HL-60 (cell line): Measurements from ENCODE around the gene TSPAN18.

Experiments
- DNase-seq, 2 experiments: peaks; one replicate each; pipeline ENCODE4 v3.0.0-alpha.2; 2010 to 2020; ENCODE audit warnings: low read depth in 1 of 2, low spot score in 1 of 2
- H3K27ac ChIP-seq: fragments of 250-450 bp; sonication (Bioruptor Pico); replicated peaks from 2 replicates; pipeline ENCODE4 v1.5.1; 2020; ENCODE audit warnings: mild to moderate bottlenecking, moderate library complexity
- H3K27me3 ChIP-seq: fragments of 250-450 bp; sonication (Bioruptor Pico); 2 replicates; pipeline ENCODE4 v1.5.1; 2021; ENCODE audit warnings: mild to moderate bottlenecking, moderate library complexity; ENCODE audit not compliant: insufficient read depth, poor library complexity, severe bottlenecking
- H3K4me3 ChIP-seq: replicated peaks from 2 replicates; pipeline ENCODE4 v1.5.1; 2011; ENCODE audit warnings: mild to moderate bottlenecking, control low read depth, low read length; ENCODE audit not compliant: insufficient read depth
- GABPA ChIP-seq: IDR thresholded peaks from 2 replicates; pipeline ENCODE4 v1.6.1; 2012; ENCODE audit warnings: low read depth
- POLR2AphosphoS5 ChIP-seq: IDR thresholded peaks from 2 replicates; pipeline ENCODE4 v1.6.1; 2012; ENCODE audit warnings: low read depth
- SPI1 ChIP-seq: IDR thresholded peaks from 2 replicates; pipeline ENCODE4 v1.6.1; 2012; ENCODE audit warnings: low read depth, mild to moderate bottlenecking, borderline replicate concordance
- TF ChIP-seq, protein P1 (sequence below): IDR thresholded peaks from one replicate; pipeline ENCODE4 v1.5.1; 2011; ENCODE audit warnings: low read length, control low read depth, inconsistent platforms; ENCODE audit not compliant: insufficient read depth
- TF ChIP-seq, protein P2 (sequence below): IDR thresholded peaks from 2 replicates; pipeline ENCODE4 v1.6.1; 2012; ENCODE audit warnings: low read depth; ENCODE audit not compliant: insufficient replicate concordance

TSPAN18 gene

DNA sequence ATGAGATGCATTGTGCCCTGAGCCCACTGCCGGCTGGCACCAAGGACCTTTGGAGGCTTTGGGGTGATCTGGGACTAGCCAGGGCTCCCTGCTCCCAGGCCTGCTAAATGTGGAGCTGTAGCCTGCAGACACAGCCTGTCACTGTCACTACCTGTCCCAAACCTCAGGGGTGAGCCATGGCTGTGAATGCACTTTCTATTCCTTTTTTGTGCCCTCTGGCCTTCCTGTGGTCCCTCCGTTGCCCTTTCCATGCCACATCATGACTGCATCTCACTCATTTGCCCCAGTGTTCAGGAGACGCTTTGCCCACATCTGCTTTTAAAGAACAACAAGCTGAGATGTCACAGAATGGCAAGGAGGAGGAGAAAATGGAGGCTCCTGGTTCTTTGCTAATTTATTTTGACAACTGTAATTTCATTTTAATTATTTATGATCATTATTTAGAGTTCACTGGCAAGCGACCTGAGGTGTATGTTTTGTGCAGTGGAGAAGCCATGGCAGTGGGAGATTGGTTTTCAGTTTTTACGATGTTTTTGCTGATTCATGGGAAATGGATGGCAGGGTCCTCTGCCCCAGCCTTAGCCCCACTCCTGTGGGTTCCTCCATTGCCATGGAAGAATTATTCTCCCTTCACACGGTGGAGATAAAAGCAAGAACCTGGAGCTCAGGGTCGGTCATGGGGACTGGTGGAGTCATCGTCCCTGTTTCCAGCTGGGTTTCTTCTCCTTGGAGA is 69.2 kb downstream of the TSPAN18 start:
- Histone ChIP-seq H3K27me3 (no peaks in the 10 kb centered on the region), H3K4me3 (no peak overlapping the region), H3K27ac (no peak overlapping the region)
- no peak for DNase-seq
- TF ChIP-seq GABPA (no peak), POLR2AphosphoS5 (no peak), SPI1 (no peak)
- TF ChIP-seq, protein P1, sequence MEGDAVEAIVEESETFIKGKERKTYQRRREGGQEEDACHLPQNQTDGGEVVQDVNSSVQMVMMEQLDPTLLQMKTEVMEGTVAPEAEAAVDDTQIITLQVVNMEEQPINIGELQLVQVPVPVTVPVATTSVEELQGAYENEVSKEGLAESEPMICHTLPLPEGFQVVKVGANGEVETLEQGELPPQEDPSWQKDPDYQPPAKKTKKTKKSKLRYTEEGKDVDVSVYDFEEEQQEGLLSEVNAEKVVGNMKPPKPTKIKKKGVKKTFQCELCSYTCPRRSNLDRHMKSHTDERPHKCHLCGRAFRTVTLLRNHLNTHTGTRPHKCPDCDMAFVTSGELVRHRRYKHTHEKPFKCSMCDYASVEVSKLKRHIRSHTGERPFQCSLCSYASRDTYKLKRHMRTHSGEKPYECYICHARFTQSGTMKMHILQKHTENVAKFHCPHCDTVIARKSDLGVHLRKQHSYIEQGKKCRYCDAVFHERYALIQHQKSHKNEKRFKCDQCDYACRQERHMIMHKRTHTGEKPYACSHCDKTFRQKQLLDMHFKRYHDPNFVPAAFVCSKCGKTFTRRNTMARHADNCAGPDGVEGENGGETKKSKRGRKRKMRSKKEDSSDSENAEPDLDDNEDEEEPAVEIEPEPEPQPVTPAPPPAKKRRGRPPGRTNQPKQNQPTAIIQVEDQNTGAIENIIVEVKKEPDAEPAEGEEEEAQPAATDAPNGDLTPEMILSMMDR, result no peak
- TF ChIP-seq, protein P2, sequence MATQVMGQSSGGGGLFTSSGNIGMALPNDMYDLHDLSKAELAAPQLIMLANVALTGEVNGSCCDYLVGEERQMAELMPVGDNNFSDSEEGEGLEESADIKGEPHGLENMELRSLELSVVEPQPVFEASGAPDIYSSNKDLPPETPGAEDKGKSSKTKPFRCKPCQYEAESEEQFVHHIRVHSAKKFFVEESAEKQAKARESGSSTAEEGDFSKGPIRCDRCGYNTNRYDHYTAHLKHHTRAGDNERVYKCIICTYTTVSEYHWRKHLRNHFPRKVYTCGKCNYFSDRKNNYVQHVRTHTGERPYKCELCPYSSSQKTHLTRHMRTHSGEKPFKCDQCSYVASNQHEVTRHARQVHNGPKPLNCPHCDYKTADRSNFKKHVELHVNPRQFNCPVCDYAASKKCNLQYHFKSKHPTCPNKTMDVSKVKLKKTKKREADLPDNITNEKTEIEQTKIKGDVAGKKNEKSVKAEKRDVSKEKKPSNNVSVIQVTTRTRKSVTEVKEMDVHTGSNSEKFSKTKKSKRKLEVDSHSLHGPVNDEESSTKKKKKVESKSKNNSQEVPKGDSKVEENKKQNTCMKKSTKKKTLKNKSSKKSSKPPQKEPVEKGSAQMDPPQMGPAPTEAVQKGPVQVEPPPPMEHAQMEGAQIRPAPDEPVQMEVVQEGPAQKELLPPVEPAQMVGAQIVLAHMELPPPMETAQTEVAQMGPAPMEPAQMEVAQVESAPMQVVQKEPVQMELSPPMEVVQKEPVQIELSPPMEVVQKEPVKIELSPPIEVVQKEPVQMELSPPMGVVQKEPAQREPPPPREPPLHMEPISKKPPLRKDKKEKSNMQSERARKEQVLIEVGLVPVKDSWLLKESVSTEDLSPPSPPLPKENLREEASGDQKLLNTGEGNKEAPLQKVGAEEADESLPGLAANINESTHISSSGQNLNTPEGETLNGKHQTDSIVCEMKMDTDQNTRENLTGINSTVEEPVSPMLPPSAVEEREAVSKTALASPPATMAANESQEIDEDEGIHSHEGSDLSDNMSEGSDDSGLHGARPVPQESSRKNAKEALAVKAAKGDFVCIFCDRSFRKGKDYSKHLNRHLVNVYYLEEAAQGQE, result no peak

DNA sequence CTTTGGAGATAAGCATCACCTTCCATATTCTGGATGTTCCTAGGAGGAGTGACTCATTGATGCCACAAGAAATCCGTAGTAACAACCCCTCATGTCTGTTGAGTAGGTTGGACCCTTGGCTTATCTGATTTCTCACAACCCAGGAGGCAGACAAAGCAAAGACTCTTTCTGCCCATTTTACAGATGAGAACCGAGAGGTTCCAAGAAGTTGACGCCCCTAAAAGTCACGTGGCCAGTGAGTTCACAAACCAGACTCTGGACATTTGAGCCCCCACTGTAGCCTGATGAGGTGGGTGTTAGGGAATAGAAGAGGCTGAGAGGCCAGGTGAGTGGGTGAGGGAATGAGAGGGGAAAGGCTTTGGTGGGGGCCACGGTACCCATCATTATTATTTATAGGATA is 70.3 kb downstream of the TSPAN18 start:
- DNase-seq, result no peak
- Histone ChIP-seq H3K27ac (no peak overlapping the region), H3K27me3 (no peaks in the 10 kb centered on the region), H3K4me3 (no peak overlapping the region)
- no peak for TF ChIP-seq GABPA
- TF ChIP-seq POLR2AphosphoS5, result no peak
- TF ChIP-seq, protein P1, result no peak
- TF ChIP-seq, protein P2, result no peak

DNA sequence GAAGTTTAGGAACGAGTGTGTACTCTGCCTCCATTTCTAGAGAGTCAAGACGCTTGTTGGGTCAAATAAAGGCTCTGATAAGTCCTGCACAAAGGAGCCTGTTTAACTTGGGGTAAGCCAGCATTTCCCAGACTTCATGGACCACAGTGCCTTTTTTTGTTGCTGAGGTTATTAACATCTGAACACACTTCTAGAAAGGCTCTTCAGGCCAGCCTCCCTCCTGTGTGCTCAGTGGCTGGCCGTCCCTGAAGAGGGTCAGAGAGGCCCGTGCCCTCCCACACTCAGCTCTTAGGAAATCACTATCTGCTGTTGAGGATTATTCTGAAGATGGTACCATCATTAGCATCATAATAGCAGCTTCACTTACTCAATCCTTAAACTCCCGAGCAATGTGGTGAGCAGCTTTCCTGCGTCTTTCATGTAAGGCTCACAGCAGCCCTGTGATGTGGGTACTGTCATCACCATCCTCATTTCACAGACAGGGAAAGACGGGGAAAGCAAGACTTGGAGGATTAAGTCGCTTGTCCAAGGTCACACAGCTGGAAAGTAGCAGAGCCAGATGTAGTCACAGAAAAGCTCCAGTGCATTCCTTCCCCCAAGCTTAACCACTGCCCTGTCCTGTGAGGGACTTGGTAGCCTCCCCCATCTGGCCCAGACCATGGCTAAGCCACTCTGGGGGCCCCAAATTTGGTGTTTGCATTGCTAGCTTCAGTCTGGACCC is 71.3 kb downstream of the TSPAN18 start:
- TF ChIP-seq GABPA (no peak), SPI1 (no peak), POLR2AphosphoS5 (no peak)
- TF ChIP-seq, protein P2, result no peak
- TF ChIP-seq, protein P1, result no peak
- Histone ChIP-seq H3K4me3 (no peak overlapping the region), H3K27me3 (no peaks in the 10 kb centered on the region), H3K27ac (no peak overlapping the region)
- no peak for DNase-seq
